GM12892 (cell line): Measurements from ENCODE around the gene ARID1B.

Experiments
- POLR2A ChIP-seq: IDR thresholded peaks from 2 replicates; pipeline ENCODE4 v1.6.1; 2011; ENCODE audit warnings: low read depth, low read length, control low read depth
- TAF1 ChIP-seq: IDR thresholded peaks from 2 replicates; pipeline ENCODE4 v1.6.1; 2011; ENCODE audit warnings: low read depth, mild to moderate bottlenecking, control low read depth, low read length, borderline replicate concordance

DNA sequence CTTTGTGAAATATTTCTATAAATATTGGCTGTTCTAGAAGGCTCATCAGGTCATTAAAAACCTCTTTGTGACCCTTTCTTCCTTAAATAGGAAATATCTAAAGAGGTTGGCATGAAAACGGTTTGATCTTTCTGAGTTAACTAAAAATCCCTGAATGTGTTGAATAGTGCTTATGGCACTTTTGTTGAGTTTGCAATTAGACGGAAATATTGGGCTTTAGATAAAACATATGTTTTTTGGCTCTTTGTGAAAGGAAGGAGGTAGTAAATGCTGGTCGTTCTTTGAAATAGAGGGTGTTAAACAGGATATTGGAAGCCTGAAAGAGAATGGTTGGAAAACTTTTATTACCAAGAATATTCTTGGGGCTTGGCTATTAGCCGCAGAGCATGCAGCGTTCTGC is 163.0 kb downstream of the ARID1B start:
- no peak for TF ChIP-seq TAF1
- no peak for TF ChIP-seq POLR2A
